SK-N-SH treated with all-trans-retinoic acid at 6 μM for 48 hours (cell line): ENCODE results near the gene ABCA10.

Experiments used
- ATAC-seq: fragments of 200-7000 bp; cut with Tn5 transposase; 3 replicates; pipeline ENCODE4 v1.9.1; 2020; ENCODE audit warnings: mild to moderate bottlenecking, moderate library complexity
- ARNTL ChIP-seq: fragments of 450-650 bp; formaldehyde crosslinking; IDR thresholded peaks from 2 replicates; pipeline ENCODE4 v1.5.0; 2020; ENCODE audit warnings: low read depth, mild to moderate bottlenecking, moderate library complexity, borderline replicate concordance
- BACH2 ChIP-seq: fragments of 250-450 bp; sonication (Bioruptor Pico); IDR thresholded peaks from 2 replicates; pipeline ENCODE4 v1.9.0; 2021; ENCODE audit warnings: mild to moderate bottlenecking, borderline replicate concordance
- CREB5 ChIP-seq: fragments of 250-450 bp; sonication (Bioruptor Pico); IDR thresholded peaks from 2 replicates; pipeline ENCODE4 v1.5.1; 2020; ENCODE audit warnings: low read depth, mild to moderate bottlenecking, moderate library complexity
- CSDC2 ChIP-seq: fragments of 250-450 bp; sonication (Bioruptor Pico); IDR thresholded peaks from 2 replicates; pipeline ENCODE4 v1.5.0; 2020; ENCODE audit warnings: mild to moderate bottlenecking, moderate library complexity
- ESRRG ChIP-seq: fragments of 250-450 bp; sonication (Bioruptor Pico); IDR thresholded peaks from 2 replicates; pipeline ENCODE4 v1.6.1; 2021; ENCODE audit warnings: mild to moderate bottlenecking
- GLIS3 ChIP-seq: fragments of 250-450 bp; sonication (Bioruptor Pico); IDR thresholded peaks from 2 replicates; pipeline ENCODE4 v1.5.0; 2020; ENCODE audit warnings: mild to moderate bottlenecking, moderate library complexity
- ISL1 ChIP-seq: fragments of 250-450 bp; sonication (Bioruptor Pico); IDR thresholded peaks from 2 replicates; pipeline ENCODE4 v2.1.2; 2022; ENCODE audit warnings: mild to moderate bottlenecking, moderate library complexity
- OSR1 ChIP-seq: fragments of 250-450 bp; sonication (Bioruptor Pico); IDR thresholded peaks from 2 replicates; pipeline ENCODE4 v1.8.0; 2022; ENCODE audit warnings: moderate library complexity, mild to moderate bottlenecking, inconsistent platforms
- PATZ1 ChIP-seq: fragments of 250-450 bp; sonication (Bioruptor Pico); IDR thresholded peaks from 2 replicates; pipeline ENCODE4 v1.8.0; 2020; ENCODE audit warnings: mild to moderate bottlenecking, moderate library complexity, borderline replicate concordance
- POU6F1 ChIP-seq: fragments of 250-450 bp; sonication (Bioruptor Pico); IDR thresholded peaks from 2 replicates; pipeline ENCODE4 v1.8.0; 2021; ENCODE audit warnings: low read depth, mild to moderate bottlenecking, moderate library complexity, borderline replicate concordance
- PPARA ChIP-seq: fragments of 250-450 bp; sonication (Bioruptor Pico); IDR thresholded peaks from 2 replicates; pipeline ENCODE4 v1.5.0; 2020; ENCODE audit warnings: mild to moderate bottlenecking, borderline replicate concordance
- RARB ChIP-seq: fragments of 250-450 bp; sonication (Bioruptor Pico); IDR thresholded peaks from 2 replicates; pipeline ENCODE4 v1.8.0; 2021; ENCODE audit warnings: mild to moderate bottlenecking, moderate library complexity
- TCF4 ChIP-seq: fragments of 250-450 bp; sonication (Bioruptor Pico); IDR thresholded peaks from 2 replicates; pipeline ENCODE4 v1.8.0; 2021; ENCODE audit warnings: mild to moderate bottlenecking, moderate library complexity, borderline replicate concordance
- ZC3H10 ChIP-seq: fragments of 250-450 bp; sonication (Bioruptor Pico); IDR thresholded peaks from 2 replicates; pipeline ENCODE4 v1.5.1; 2021; ENCODE audit warnings: mild to moderate bottlenecking, moderate library complexity
- ZFP3 ChIP-seq: fragments of 250-450 bp; sonication (Bioruptor Pico); IDR thresholded peaks from 2 replicates; pipeline ENCODE4 v1.5.0; 2020; ENCODE audit warnings: mild to moderate bottlenecking, moderate library complexity
- ZFP30 ChIP-seq: fragments of 450-650 bp; formaldehyde crosslinking; IDR thresholded peaks from 2 replicates; pipeline ENCODE4 v1.5.0; 2022; ENCODE audit warnings: mild to moderate bottlenecking, moderate library complexity
- ZNF565 ChIP-seq: fragments of 450-650 bp; formaldehyde crosslinking; conservative IDR thresholded peaks from 2 replicates; pipeline ENCODE4 v1.5.0; 2020; ENCODE audit warnings: low read depth, mild to moderate bottlenecking, moderate library complexity
- ZNF70 ChIP-seq: fragments of 450-650 bp; formaldehyde crosslinking; IDR thresholded peaks from 2 replicates; pipeline ENCODE4 v1.5.0; 2020; ENCODE audit warnings: mild to moderate bottlenecking, moderate library complexity
- ZNF8 ChIP-seq: fragments of 450-650 bp; formaldehyde crosslinking; IDR thresholded peaks from 2 replicates; pipeline ENCODE4 v1.5.0; 2020; ENCODE audit warnings: mild to moderate bottlenecking, moderate library complexity
- TF ChIP-seq, protein P1 (sequence below): fragments of 250-450 bp; sonication (Bioruptor Pico); IDR thresholded peaks from 2 replicates; pipeline ENCODE4 v1.5.1; 2021; ENCODE audit warnings: mild to moderate bottlenecking, moderate library complexity

Gene ABCA10

DNA sequence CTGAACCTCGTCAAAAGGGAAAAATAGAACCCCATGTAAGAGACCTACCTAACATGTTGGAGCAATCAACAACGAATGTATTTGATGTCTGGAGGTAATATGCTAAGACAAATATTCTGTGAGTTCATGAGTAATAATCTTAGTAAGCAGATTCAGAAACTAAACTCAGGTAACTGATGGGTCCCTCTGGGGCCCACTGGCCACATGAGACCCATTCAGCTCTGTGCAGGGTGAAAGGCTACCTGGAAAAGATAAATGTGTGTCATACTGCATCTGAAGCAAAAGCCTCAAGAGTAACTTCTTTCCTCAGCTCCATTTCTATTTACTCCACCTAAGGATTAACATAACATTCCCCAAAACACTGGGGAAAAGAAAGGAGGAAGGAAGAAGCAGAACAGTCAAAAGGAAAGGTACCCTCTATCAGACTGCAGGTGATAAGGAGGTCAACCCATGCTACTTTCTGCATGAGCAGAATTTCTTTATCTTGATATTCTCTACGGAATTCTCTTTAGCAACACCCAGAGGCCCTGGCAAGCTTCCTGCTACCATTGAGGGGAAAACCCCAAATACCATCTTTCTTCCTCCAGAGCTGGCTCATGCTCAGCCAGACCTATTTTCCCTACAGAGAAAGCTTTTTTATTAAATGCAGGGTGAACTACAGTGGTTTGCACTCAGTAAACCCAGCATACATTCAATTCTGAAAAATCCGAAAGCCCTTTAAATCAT is 49.2 kb downstream of the ABCA10 start:
- no peak for ATAC-seq
- TF ChIP-seq GLIS3 (CRISPR knock-in tag) = no peak
- TF ChIP-seq ZNF8 (CRISPR knock-in tag) = no peak
- no peak for TF ChIP-seq CREB5 (CRISPR knock-in tag)
- TF ChIP-seq OSR1 (CRISPR knock-in tag) = no peak
- no peak for TF ChIP-seq BACH2
- TF ChIP-seq ARNTL (CRISPR knock-in tag) = no peak
- TF ChIP-seq TCF4 (CRISPR knock-in tag) = no peak
- no peak for TF ChIP-seq CSDC2 (CRISPR knock-in tag)
- no peak for TF ChIP-seq ZNF565
- TF ChIP-seq ZC3H10 (CRISPR knock-in tag) = no peak
- TF ChIP-seq ZNF70 (CRISPR knock-in tag) = no peak
- TF ChIP-seq, protein P1, sequence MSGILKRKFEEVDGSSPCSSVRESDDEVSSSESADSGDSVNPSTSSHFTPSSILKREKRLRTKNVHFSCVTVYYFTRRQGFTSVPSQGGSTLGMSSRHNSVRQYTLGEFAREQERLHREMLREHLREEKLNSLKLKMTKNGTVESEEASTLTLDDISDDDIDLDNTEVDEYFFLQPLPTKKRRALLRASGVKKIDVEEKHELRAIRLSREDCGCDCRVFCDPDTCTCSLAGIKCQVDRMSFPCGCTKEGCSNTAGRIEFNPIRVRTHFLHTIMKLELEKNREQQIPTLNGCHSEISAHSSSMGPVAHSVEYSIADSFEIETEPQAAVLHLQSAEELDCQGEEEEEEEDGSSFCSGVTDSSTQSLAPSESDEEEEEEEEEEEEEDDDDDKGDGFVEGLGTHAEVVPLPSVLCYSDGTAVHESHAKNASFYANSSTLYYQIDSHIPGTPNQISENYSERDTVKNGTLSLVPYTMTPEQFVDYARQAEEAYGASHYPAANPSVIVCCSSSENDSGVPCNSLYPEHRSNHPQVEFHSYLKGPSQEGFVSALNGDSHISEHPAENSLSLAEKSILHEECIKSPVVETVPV = no peak
- TF ChIP-seq RARB (CRISPR knock-in tag) = no peak
- no peak for TF ChIP-seq PATZ1 (CRISPR knock-in tag)

- no peak for TF ChIP-seq ZC3H10 (CRISPR knock-in tag)
- no peak for TF ChIP-seq ZFP30 (CRISPR knock-in tag)
- TF ChIP-seq CSDC2 (CRISPR knock-in tag) = no peak
- TF ChIP-seq PPARA (CRISPR knock-in tag) = no peak
- TF ChIP-seq ZNF565 = no peak
- TF ChIP-seq, protein P1 = no peak
- TF ChIP-seq ZNF70 (CRISPR knock-in tag) = no peak
- TF ChIP-seq OSR1 (CRISPR knock-in tag) = no peak
- no peak for TF ChIP-seq POU6F1
- no peak for TF ChIP-seq ZNF8 (CRISPR knock-in tag)
- no peak for TF ChIP-seq ARNTL (CRISPR knock-in tag)
- no peak for TF ChIP-seq GLIS3 (CRISPR knock-in tag)
- TF ChIP-seq ESRRG = no peak
- no peak for TF ChIP-seq ISL1 (CRISPR knock-in tag)
- no peak for TF ChIP-seq ZFP3 (CRISPR knock-in tag)
- no peak for ATAC-seq
These were observed 52.2 kb downstream of the ABCA10 start for GRCh38 chr17:69176457-69176795.

- TF ChIP-seq ZNF565 = no peak
- peak; percentile 82 for TF ChIP-seq ISL1 (CRISPR knock-in tag)
- ATAC-seq = peak; percentile 89
These were observed 52.8 kb downstream of the ABCA10 start for GRCh38 chr17:69175625-69176456.
